A549 (cell line): ENCODE measurements around the gene C1QTNF12. TPM values are rescaled to one million over a fixed set of nuclear protein-coding genes. Genes with fewer than 3 reads are reported as not detected.

Source experiments
- ATAC-seq, 2 experiments: fragments of 200-7000 bp in 1 of 2; fragments of >200 bp in 1 of 2; cut with Nextera tagmentation in 1 of 2; cut with Tn5 transposase in 1 of 2; 3 replicates each; pipeline versions ENCODE4 v1.8.0 to v1.9.1; 2018 to 2020; ENCODE audit warnings: mild to moderate bottlenecking in 1 of 2, moderate library complexity in 1 of 2
- CTCF ChIA-PET: fragments of 300-600 bp; sonication (Branson Sonifier 250); formaldehyde crosslinking; extraction: SDS; loops from one replicate; lab custom pipeline; 2021; ENCODE audit warnings: antibody characterized with exemption, inconsistent platforms; lab: Yijun Ruan, JAX
- POLR2A ChIA-PET: fragments of 350-600 bp; formaldehyde crosslinking; extraction: SDS; loops from one replicate; lab custom pipeline; 2021; ENCODE audit warnings: antibody characterized with exemption, inconsistent platforms; lab: Yijun Ruan, JAX
- DNase-seq, 2 experiments: peaks; one replicate each; pipeline versions ENCODE4 v3.0.0 to v3.0.0-alpha.2; 2011 to 2016; ENCODE audit warnings: low read depth in 1 of 2, low spot score in 1 of 2
- FAIRE-seq: peaks from 2 replicates; lab custom pipeline; 2011; peaks lifted over from hg19 to GRCh38; lab: Jason Lieb, UNC
- H3K27ac ChIP-seq, 2 experiments: fragments of >200 bp; sonication (Bioruptor Twin); formaldehyde crosslinking; 3 replicates each; pipeline ENCODE4 v1.5.1; 2016 to 2017
- H3K4me1 ChIP-seq: fragments of >200 bp; sonication (Bioruptor Twin); formaldehyde crosslinking; 3 replicates; pipeline ENCODE4 v1.6.1; 2016
- H3K4me2 ChIP-seq: fragments of >200 bp; sonication (Bioruptor Twin); formaldehyde crosslinking; 3 replicates; pipeline ENCODE4 v1.6.1; 2016
- H3K4me3 ChIP-seq: fragments of >200 bp; sonication (Bioruptor Twin); formaldehyde crosslinking; 3 replicates; pipeline ENCODE4 v1.5.1; 2016
- H3K9me3 ChIP-seq: fragments of >200 bp; sonication (Bioruptor Twin); formaldehyde crosslinking; 3 replicates; pipeline ENCODE4 v1.6.1; 2016
- CBX8 ChIP-seq: fragments of 200-600 bp; sonication (generic); IDR thresholded peaks from 2 replicates; pipeline ENCODE4 v1.6.1; 2016
- CHD4 ChIP-seq: fragments of 200-600 bp; sonication (generic); IDR thresholded peaks from 2 replicates; pipeline ENCODE4 v1.6.1; 2016; ENCODE audit warnings: antibody characterized with exemption, mild to moderate bottlenecking, borderline replicate concordance
- EHF ChIP-seq: fragments of 250-450 bp; sonication (Bioruptor Pico); IDR thresholded peaks from 2 replicates; pipeline ENCODE4 v1.5.0; 2020; ENCODE audit warnings: mild to moderate bottlenecking
- EP300 ChIP-seq, 2 experiments: fragments of >200 bp; sonication (Bioruptor Twin); formaldehyde crosslinking; IDR thresholded peaks; 2 replicates in 1 of 2; 3 replicates in 1 of 2; pipeline ENCODE4 v1.6.1; 2016 to 2017
- ESRRA ChIP-seq: fragments of 150-350 bp; IDR thresholded peaks from 2 replicates; pipeline ENCODE4 v1.6.1; 2014; ENCODE audit warnings: mild to moderate bottlenecking, low read length, borderline replicate concordance
- FOXS1 ChIP-seq: fragments of 250-450 bp; sonication (Bioruptor Pico); IDR thresholded peaks from 2 replicates; pipeline ENCODE4 v1.5.0; 2020; ENCODE audit warnings: mild to moderate bottlenecking, moderate library complexity
- HDAC2 ChIP-seq: fragments of 200-600 bp; sonication (generic); IDR thresholded peaks from 2 replicates; pipeline ENCODE4 v1.6.1; 2016
- HEYL ChIP-seq: fragments of 250-450 bp; sonication (Bioruptor Pico); IDR thresholded peaks from 2 replicates; pipeline ENCODE4 v1.8.0; 2021; ENCODE audit warnings: mild to moderate bottlenecking, moderate library complexity
- HOXA7 ChIP-seq: fragments of 250-450 bp; sonication (Bioruptor Pico); IDR thresholded peaks from 2 replicates; pipeline ENCODE4 v1.5.0; 2020; ENCODE audit warnings: mild to moderate bottlenecking, moderate library complexity
- KDM5A ChIP-seq: fragments of 200-600 bp; sonication (generic); IDR thresholded peaks from 2 replicates; pipeline ENCODE4 v1.6.1; 2016; ENCODE audit warnings: antibody characterized with exemption, mild to moderate bottlenecking
- MAFK ChIP-seq: fragments of 450-650 bp; IDR thresholded peaks from 2 replicates; pipeline ENCODE4 v1.6.1; 2014; ENCODE audit not compliant: partially characterized antibody
- MAZ ChIP-seq: fragments of 150-350 bp; IDR thresholded peaks from 2 replicates; pipeline ENCODE4 v1.6.1; 2014; ENCODE audit warnings: antibody characterized with exemption, low read depth, low read length, borderline replicate concordance
- MYC ChIP-seq: IDR thresholded peaks from 2 replicates; pipeline ENCODE4 v1.6.1; 2012; ENCODE audit warnings: mild to moderate bottlenecking, inconsistent platforms, low read length, improper control_type of control experiment, borderline replicate concordance
- NFE2L2 ChIP-seq: fragments of 150-350 bp; conservative IDR thresholded peaks from 2 replicates; pipeline ENCODE4 v1.6.1; 2014; ENCODE audit warnings: low read length
- NPAS2 ChIP-seq: fragments of 250-450 bp; sonication (Bioruptor Pico); IDR thresholded peaks from 2 replicates; pipeline ENCODE4 v1.8.0; 2022; ENCODE audit warnings: mild to moderate bottlenecking, moderate library complexity, borderline replicate concordance
- POLR2AphosphoS2 ChIP-seq: conservative IDR thresholded peaks from 2 replicates; pipeline ENCODE4 v1.6.1; 2012; ENCODE audit warnings: low read length, improper control_type of control experiment, inconsistent platforms
- RAD21 ChIP-seq, 2 experiments: fragments of >200 bp in 1 of 2; sonication (Bioruptor Twin) in 1 of 2; formaldehyde crosslinking in 1 of 2; IDR thresholded peaks in 1 of 2; conservative IDR thresholded peaks in 1 of 2; 2 replicates in 1 of 2; 3 replicates in 1 of 2; pipeline ENCODE4 v1.6.1; 2012 to 2018; ENCODE audit warnings: inconsistent platforms in 1 of 2
- SMC3 ChIP-seq: fragments of >200 bp; sonication (Bioruptor Twin); formaldehyde crosslinking; IDR thresholded peaks from 3 replicates; pipeline ENCODE4 v1.6.1; 2018; ENCODE audit warnings: inconsistent platforms
- SREBF2 ChIP-seq: fragments of 450-650 bp; IDR thresholded peaks from 2 replicates; pipeline ENCODE4 v1.6.1; 2014; ENCODE audit warnings: mild to moderate bottlenecking, moderate library complexity
- TP53 ChIP-seq: fragments of 250-450 bp; sonication (Bioruptor Pico); IDR thresholded peaks from 2 replicates; pipeline ENCODE4 v1.5.0; 2021; ENCODE audit warnings: mild to moderate bottlenecking, moderate library complexity
- ZNF302 ChIP-seq: fragments of 250-450 bp; sonication (Bioruptor Pico); IDR thresholded peaks from 2 replicates; pipeline ENCODE4 v1.9.0; 2021; ENCODE audit warnings: inconsistent platforms, mild to moderate bottlenecking, moderate library complexity
- WGBS: methylation state at CpG from one replicate; pipeline ENCODE4 v1.1.6; 2017; ENCODE audit errors: missing lambda C conversion rate; 5-methylcytosine and 5-hydroxymethylcytosine counted together
- polyA plus RNA-seq, 4 experiments: library from polyadenylated mRNA; depleted of rRNA in 3 of 4; stranded (reverse); fragments of >200 nt; fragmentation: RNase III in 1 of 4; extraction: RNeasy Plus Mini Kit Qiagen cat#74134 plus additional on column Dnase treatment in 1 of 4; gene quantifications; 2 replicates in 3 of 4; 3 replicates in 1 of 4; pipeline ENCODE4 v1.2.3, GENCODE V29; 2011 to 2017
- TF ChIP-seq, protein P1 (sequence below): fragments of >200 bp; sonication (Bioruptor Twin); formaldehyde crosslinking; IDR thresholded peaks from 3 replicates; pipeline ENCODE4 v1.5.1; 2016
- TF ChIP-seq, protein P2 (sequence below): fragments of >200 bp; sonication (Bioruptor Twin); formaldehyde crosslinking; IDR thresholded peaks from 2 replicates; pipeline ENCODE4 v1.6.1; 2016

Gene C1QTNF12
- polyA plus RNA-seq, 2 of the 4 experiments (the other 2 are of a cell fraction) = 0.47 to 0.83 TPM

- FAIRE-seq (no peak), DNase-seq (no peak), ATAC-seq (no peak)
- WGBS = 99% methylated on average over 6 of the region's 38 CpGs
- no peak overlapping the region; the same call in 2 of the 3 replicates for H3K4me2 ChIP-seq
- POLR2A ChIA-PET = no interaction called here
- peak overlapping the region in 1 of 2 experiments; percentile 70; a peak in 3 of 6 replicates for H3K27ac ChIP-seq
- no peaks in the 10 kb centered on the region for H3K9me3 ChIP-seq
- CTCF ChIA-PET = interaction anchor here (0.7 to 3.0 kb wide), 3 partner anchors 10 to 87 kb away, joined by 3 to 12 read pairs (median 5); no protein-coding TSS in a partner anchor
- 0 out of 3 replicates have a peak, but pooled peaks cover 3% of the 10 kb centered on the region for H3K4me1 ChIP-seq
- TF ChIP-seq MYC = no peak
- no peak for TF ChIP-seq NFE2L2
- no peak for TF ChIP-seq FOXS1
- no peak for TF ChIP-seq SREBF2
- TF ChIP-seq CHD4 = no peak
- TF ChIP-seq NPAS2 (CRISPR knock-in tag) = no peak
- TF ChIP-seq HDAC2 = no peak
- TF ChIP-seq, all 56 proteins: peak for 0
- no peak overlapping the region for H3K4me3 ChIP-seq
Measured at GRCh38 chr1:1208713-1209433, 37.6 kb downstream of the C1QTNF12 start.

- WGBS = 57% methylated on average over 5 of the region's 11 CpGs
- FAIRE-seq (no peak), ATAC-seq (no peak), DNase-seq (no peak)
- Histone ChIP-seq H3K4me1 (0 out of 3 replicates have a peak, but pooled peaks cover 3% of the 10 kb centered on the region), H3K27ac (no peak overlapping the region), H3K4me3 (no peak overlapping the region), H3K4me2 (no peak overlapping the region; the same call in 2 of the 3 replicates), H3K9me3 (no peaks in the 10 kb centered on the region)
- no peak for TF ChIP-seq EHF (CRISPR knock-in tag)
- no peak for TF ChIP-seq HEYL (CRISPR knock-in tag)
- TF ChIP-seq, protein P1, sequence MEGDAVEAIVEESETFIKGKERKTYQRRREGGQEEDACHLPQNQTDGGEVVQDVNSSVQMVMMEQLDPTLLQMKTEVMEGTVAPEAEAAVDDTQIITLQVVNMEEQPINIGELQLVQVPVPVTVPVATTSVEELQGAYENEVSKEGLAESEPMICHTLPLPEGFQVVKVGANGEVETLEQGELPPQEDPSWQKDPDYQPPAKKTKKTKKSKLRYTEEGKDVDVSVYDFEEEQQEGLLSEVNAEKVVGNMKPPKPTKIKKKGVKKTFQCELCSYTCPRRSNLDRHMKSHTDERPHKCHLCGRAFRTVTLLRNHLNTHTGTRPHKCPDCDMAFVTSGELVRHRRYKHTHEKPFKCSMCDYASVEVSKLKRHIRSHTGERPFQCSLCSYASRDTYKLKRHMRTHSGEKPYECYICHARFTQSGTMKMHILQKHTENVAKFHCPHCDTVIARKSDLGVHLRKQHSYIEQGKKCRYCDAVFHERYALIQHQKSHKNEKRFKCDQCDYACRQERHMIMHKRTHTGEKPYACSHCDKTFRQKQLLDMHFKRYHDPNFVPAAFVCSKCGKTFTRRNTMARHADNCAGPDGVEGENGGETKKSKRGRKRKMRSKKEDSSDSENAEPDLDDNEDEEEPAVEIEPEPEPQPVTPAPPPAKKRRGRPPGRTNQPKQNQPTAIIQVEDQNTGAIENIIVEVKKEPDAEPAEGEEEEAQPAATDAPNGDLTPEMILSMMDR = no peak
- TF ChIP-seq MAZ = no peak
- no peak for TF ChIP-seq CBX8
- no peak for TF ChIP-seq SMC3
- TF ChIP-seq TP53 (CRISPR knock-in tag) = no peak
- no peak for TF ChIP-seq POLR2AphosphoS2
- no peak for TF ChIP-seq HOXA7
- TF ChIP-seq MAFK = no peak
- TF ChIP-seq ZNF302 (CRISPR knock-in tag) = no peak
- no peak for TF ChIP-seq ESRRA
- no peak for TF ChIP-seq KDM5A
- TF ChIP-seq NPAS2 (CRISPR knock-in tag) = no peak
- TF ChIP-seq EP300 (IDR thresholded peaks at IDR 0.05) = no peak
- no peak for TF ChIP-seq RAD21 (conservative IDR thresholded peaks at IDR 0.05 in 1 of 2, IDR thresholded peaks at IDR 0.05 in 1 of 2)
- TF ChIP-seq, protein P2, sequence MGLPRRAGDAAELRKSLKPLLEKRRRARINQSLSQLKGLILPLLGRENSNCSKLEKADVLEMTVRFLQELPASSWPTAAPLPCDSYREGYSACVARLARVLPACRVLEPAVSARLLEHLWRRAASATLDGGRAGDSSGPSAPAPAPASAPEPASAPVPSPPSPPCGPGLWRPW = no peak
- POLR2A ChIA-PET = no interaction called here
- CTCF ChIA-PET = interaction anchor here (0.6 to 3.0 kb wide), 3 partner anchors 19 to 136 kb away, joined by 3 to 12 read pairs (median 3); no protein-coding TSS in a partner anchor
Measured at GRCh38 chr1:1207571-1207892, 39.0 kb downstream of the C1QTNF12 start.
